ENCODE data around the gene TMBIM1.

DNA sequence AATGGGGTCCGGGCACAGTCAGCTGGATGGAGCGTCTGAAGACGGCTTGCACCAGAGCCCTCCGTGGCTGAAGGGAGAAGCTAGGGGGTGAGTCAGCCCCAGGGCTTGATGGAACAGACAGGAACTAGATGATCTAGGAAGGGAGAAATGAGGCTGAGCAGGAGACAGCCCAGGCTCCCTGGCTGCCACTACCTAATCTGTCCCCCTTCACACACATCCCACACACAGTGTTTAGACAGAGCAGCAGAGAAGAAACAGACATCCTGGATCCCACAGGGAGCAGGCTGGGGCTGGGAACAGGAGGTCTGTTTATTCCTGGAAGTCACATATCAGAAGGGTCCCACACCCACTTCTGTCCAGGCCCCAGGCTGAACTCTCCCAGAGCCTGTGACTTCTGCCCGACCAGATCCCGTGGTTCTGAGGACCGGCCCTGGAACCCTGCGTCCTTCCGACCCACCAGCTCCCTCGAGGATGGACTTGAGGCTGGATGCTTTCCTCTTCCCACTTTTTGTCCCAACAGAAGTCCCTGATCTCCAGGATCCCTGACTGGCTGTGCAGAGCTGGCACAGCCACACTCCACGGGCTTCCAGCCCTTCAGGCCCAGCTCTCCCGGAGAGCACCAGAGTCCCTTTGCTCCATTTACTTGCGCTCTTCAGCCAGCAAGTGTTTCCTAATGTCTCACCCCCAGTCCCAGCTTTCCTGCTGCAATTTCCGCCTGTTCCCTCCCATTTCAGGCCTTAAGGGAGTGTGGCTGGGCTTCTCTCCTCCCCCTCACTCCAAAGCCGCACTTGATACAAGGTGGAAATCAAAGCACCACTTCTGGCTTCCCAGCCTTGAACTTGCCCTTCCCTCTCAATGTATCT, 33.0 kb downstream of the TMBIM1 start:
- TF ChIP-seq POLR2AphosphoS5 (IDR thresholded peaks at IDR 0.05; ENCODE audit: insufficient read depth, low read depth, low read length) (peak; percentile 35), POLR2A (IDR thresholded peaks at IDR 0.05; ENCODE audit: low read depth, low read length) (no peak)
- TF ChIP-seq, protein P1, sequence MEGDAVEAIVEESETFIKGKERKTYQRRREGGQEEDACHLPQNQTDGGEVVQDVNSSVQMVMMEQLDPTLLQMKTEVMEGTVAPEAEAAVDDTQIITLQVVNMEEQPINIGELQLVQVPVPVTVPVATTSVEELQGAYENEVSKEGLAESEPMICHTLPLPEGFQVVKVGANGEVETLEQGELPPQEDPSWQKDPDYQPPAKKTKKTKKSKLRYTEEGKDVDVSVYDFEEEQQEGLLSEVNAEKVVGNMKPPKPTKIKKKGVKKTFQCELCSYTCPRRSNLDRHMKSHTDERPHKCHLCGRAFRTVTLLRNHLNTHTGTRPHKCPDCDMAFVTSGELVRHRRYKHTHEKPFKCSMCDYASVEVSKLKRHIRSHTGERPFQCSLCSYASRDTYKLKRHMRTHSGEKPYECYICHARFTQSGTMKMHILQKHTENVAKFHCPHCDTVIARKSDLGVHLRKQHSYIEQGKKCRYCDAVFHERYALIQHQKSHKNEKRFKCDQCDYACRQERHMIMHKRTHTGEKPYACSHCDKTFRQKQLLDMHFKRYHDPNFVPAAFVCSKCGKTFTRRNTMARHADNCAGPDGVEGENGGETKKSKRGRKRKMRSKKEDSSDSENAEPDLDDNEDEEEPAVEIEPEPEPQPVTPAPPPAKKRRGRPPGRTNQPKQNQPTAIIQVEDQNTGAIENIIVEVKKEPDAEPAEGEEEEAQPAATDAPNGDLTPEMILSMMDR (IDR thresholded peaks at IDR 0.05; ENCODE audit: extremely low read depth in 1 of 2, insufficient read depth in 1 of 2, low read depth in 1 of 2, low read length in 2 of 2) = no peak
